Transverse colon (tissue), 3 donors: Measurements from ENCODE around the gene ZDHHC14.

Experiments
- CTCF ChIP-seq, 5 experiments: fragments of 200-600 bp in 3 of 5; fragments of 450-650 bp in 2 of 5; sonication (generic) in 3 of 5; IDR thresholded peaks; 1 replicate in 2 of 5; 2 replicates in 3 of 5; pipeline ENCODE4 v1.5.1; 2016 to 2017; ENCODE audit warnings: antibody characterized with exemption in 5 of 5, inconsistent platforms in 3 of 5, mild to moderate bottlenecking in 2 of 5, moderate library complexity in 1 of 5
- POLR2A ChIP-seq: fragments of 450-650 bp; IDR thresholded peaks from one replicate; pipeline ENCODE4 v1.6.1; 2016; ENCODE audit warnings: antibody characterized with exemption, mild to moderate bottlenecking, moderate library complexity

GRCh38 chr6:157398151-157398550 is 17.2 kb downstream of the ZDHHC14 start:
- TF ChIP-seq CTCF (IDR thresholded peaks at IDR 0.05) (no peak), POLR2A (no peak)
